GM12891 (cell line): ENCODE measurements around the gene XCL1.
A peak's percentile ranks its signal among the peaks of the same experiment; 100 is the strongest.

Experiments
- DNase-seq: peaks from one replicate; pipeline ENCODE4 v3.0.0; 2011; ENCODE audit warnings: low spot score; ENCODE audit not compliant: insufficient read length
- FAIRE-seq: peaks from 2 replicates; lab custom pipeline; 2011; peaks lifted over from hg19 to GRCh38; lab: Jason Lieb, UNC
- PAX5 ChIP-seq: IDR thresholded peaks from 2 replicates; pipeline ENCODE4 v1.6.1; 2011; ENCODE audit warnings: low read length, moderate library complexity, mild to moderate bottlenecking; ENCODE audit not compliant: insufficient read depth, severe bottlenecking
- POLR2A ChIP-seq: IDR thresholded peaks from 2 replicates; pipeline ENCODE4 v1.6.1; 2011; ENCODE audit warnings: low read depth, low read length, control low read depth
- POLR2AphosphoS5 ChIP-seq: IDR thresholded peaks from 2 replicates; pipeline ENCODE4 v1.6.1; 2011; ENCODE audit warnings: low read depth, low read length, control low read depth
- POU2F2 ChIP-seq: IDR thresholded peaks from 2 replicates; pipeline ENCODE4 v1.6.1; 2011; ENCODE audit warnings: low read depth, mild to moderate bottlenecking, control low read depth, low read length, moderate library complexity
- SPI1 ChIP-seq: IDR thresholded peaks from 2 replicates; pipeline ENCODE4 v1.6.1; 2011; ENCODE audit warnings: low read depth, low read length, control low read depth
- TAF1 ChIP-seq: IDR thresholded peaks from 2 replicates; pipeline ENCODE4 v1.6.1; 2011; ENCODE audit warnings: low read depth, low read length, control low read depth

Gene XCL1

GRCh38 chr1:168552961-168553360 is 23.4 kb upstream of the XCL1 start:
- no peak for DNase-seq
- TF ChIP-seq POU2F2, result no peak
- TF ChIP-seq POLR2A, result no peak
- no peak for TF ChIP-seq POLR2AphosphoS5
- TF ChIP-seq TAF1, result no peak
- no peak for TF ChIP-seq PAX5
- no peak for TF ChIP-seq SPI1
- no peak for FAIRE-seq

- TF ChIP-seq SPI1 (peak; percentile 53; the same call in 1 of the 2 replicates), PAX5 (no peak)
- peak; percentile 73 for FAIRE-seq
- no peak for DNase-seq
Measured at GRCh38 chr1:168553680-168554553, 22.5 kb upstream of the XCL1 start.

GRCh38 chr1:168554603-168555483 is 21.6 kb upstream of the XCL1 start:
- FAIRE-seq (peak; percentile 33), DNase-seq (no peak)

GRCh38 chr1:168555508-168556046 is 20.8 kb upstream of the XCL1 start:
- no peak for TF ChIP-seq SPI1
- no peak for TF ChIP-seq TAF1
- no peak for TF ChIP-seq POLR2AphosphoS5
- no peak for TF ChIP-seq POU2F2
- TF ChIP-seq PAX5, result no peak
- no peak for TF ChIP-seq POLR2A
- no peak for DNase-seq
- no peak for FAIRE-seq

More at GRCh38 chr1:168554603-168555483, 21.6 kb upstream of the XCL1 start:
- TF ChIP-seq POLR2AphosphoS5 (no peak), POU2F2 (no peak), SPI1 (no peak), POLR2A (no peak), PAX5 (no peak), TAF1 (no peak)

GRCh38 chr1:168556647-168557046 is 19.8 kb upstream of the XCL1 start:
- no peak for FAIRE-seq
- no peak for TF ChIP-seq POLR2AphosphoS5
- no peak for TF ChIP-seq TAF1
- no peak for TF ChIP-seq SPI1
- no peak for TF ChIP-seq POLR2A
- no peak for TF ChIP-seq PAX5
- no peak for TF ChIP-seq POU2F2
- DNase-seq, result no peak

- no peak for TF ChIP-seq POU2F2
- FAIRE-seq, result peak; percentile 23
- no peak for DNase-seq
Measured at GRCh38 chr1:168560370-168560769, 16.0 kb upstream of the XCL1 start.

GRCh38 chr1:168561989-168562388 is 14.4 kb upstream of the XCL1 start:
- TF ChIP-seq TAF1 (no peak), SPI1 (peak; percentile 48)
- DNase-seq (no peak), FAIRE-seq (no peak)

- DNase-seq (no peak), FAIRE-seq (no peak)
- TF ChIP-seq POLR2A, result no peak
- no peak for TF ChIP-seq PAX5
- TF ChIP-seq TAF1, result no peak
- no peak for TF ChIP-seq POU2F2
Measured at GRCh38 chr1:168565825-168566224, 10.6 kb upstream of the XCL1 start.

- FAIRE-seq (no peak), DNase-seq (no peak)
- TF ChIP-seq TAF1, result no peak
- no peak for TF ChIP-seq PAX5
- no peak for TF ChIP-seq POU2F2
- peak; percentile 27; the same call in 1 of the 2 replicates for TF ChIP-seq SPI1
Measured at GRCh38 chr1:168567007-168567406, 9.4 kb upstream of the XCL1 start.
